H1 (cell line): Measurements from ENCODE around the gene ARHGAP10. TPM values are rescaled to one million over a fixed set of nuclear protein-coding genes. Genes with fewer than 3 reads are reported as not detected.

Source experiments
- CBX8 ChIP-seq: fragments of 300-800, 300-1000 bp; sonication (generic); IDR thresholded peaks from 2 replicates; pipeline ENCODE4 v1.7.1; 2016; ENCODE audit warnings: low read depth, low read length, borderline replicate concordance
- CEBPB ChIP-seq: IDR thresholded peaks from 2 replicates; pipeline ENCODE4 v1.6.1; 2012; ENCODE audit warnings: low read depth, low read length
- CHD2 ChIP-seq: IDR thresholded peaks from 2 replicates; pipeline ENCODE4 v1.6.1; 2012; ENCODE audit warnings: low read length, improper control_type of control experiment
- FOSL1 ChIP-seq: IDR thresholded peaks from 2 replicates; pipeline ENCODE4 v1.6.1; 2011; ENCODE audit warnings: mild to moderate bottlenecking, low read depth, low read length, moderate library complexity; ENCODE audit not compliant: insufficient read depth
- GABPA ChIP-seq: IDR thresholded peaks from 2 replicates; pipeline ENCODE4 v1.6.1; 2011; ENCODE audit warnings: mild to moderate bottlenecking, low read length, moderate library complexity, borderline replicate concordance; ENCODE audit not compliant: insufficient read depth
- GTF2F1 ChIP-seq: IDR thresholded peaks from 2 replicates; pipeline ENCODE4 v1.6.1; 2012; ENCODE audit warnings: low read depth, low read length, improper control_type of control experiment, borderline replicate concordance
- HDAC6 ChIP-seq: IDR thresholded peaks from one replicate; pipeline ENCODE4 v1.7.1; 2012; ENCODE audit warnings: low read depth, mild to moderate bottlenecking, inconsistent platforms, low read length, moderate library complexity
- JUND ChIP-seq: IDR thresholded peaks from 2 replicates; pipeline ENCODE4 v1.6.1; 2011; ENCODE audit warnings: mild to moderate bottlenecking, improper control_type of control experiment, low read length
- KDM4A ChIP-seq: IDR thresholded peaks from one replicate; pipeline ENCODE4 v1.7.1; 2012; ENCODE audit warnings: low read depth, mild to moderate bottlenecking, moderate library complexity, low read length, inconsistent platforms; ENCODE audit not compliant: severe bottlenecking
- PHF8 ChIP-seq: fragments of 200-600 bp; sonication (generic); conservative IDR thresholded peaks from 2 replicates; pipeline ENCODE4 v1.7.1; 2012; ENCODE audit warnings: low read depth, mild to moderate bottlenecking, inconsistent platforms, low read length, moderate library complexity
- RXRA ChIP-seq: IDR thresholded peaks from 2 replicates; pipeline ENCODE4 v1.6.1; 2011; ENCODE audit warnings: low read depth, mild to moderate bottlenecking, low read length, moderate library complexity; ENCODE audit not compliant: insufficient read depth
- SP4 ChIP-seq: IDR thresholded peaks from 2 replicates; pipeline ENCODE4 v1.6.1; 2012; ENCODE audit warnings: low read length, inconsistent platforms
- polyA plus RNA-seq, 7 experiments: library from polyadenylated mRNA; depleted of rRNA in 3 of 7; stranded (reverse) in 5 of 7; unstranded in 2 of 7; fragments of >200 nt in 5 of 7; fragments of 200-250 nt in 2 of 7; gene quantifications; 1 replicate in 5 of 7; 2 replicates in 1 of 7; 4 replicates in 1 of 7; pipeline versions ENCODE4 v1.2.1 to v1.2.3, GENCODE V29; 2011 to 2013; ENCODE audit warnings: missing spikeins in 2 of 7, mixed read lengths in 2 of 7
- total RNA-seq: library from RNA; stranded (reverse); fragmentation: NEBNext Ultra II Directional; extraction: Animal tissue kit (Norgen Biotek cat#: 25700); gene quantifications from 2 replicates; pipeline ENCODE4 v1.2.1, GENCODE V29; 2021
- TF ChIP-seq, protein P1 (sequence below): fragments of 300-600 bp; sonication (generic); IDR thresholded peaks from 2 replicates; pipeline ENCODE4 v1.7.1; 2012; ENCODE audit warnings: low read length, moderate library complexity, mild to moderate bottlenecking, inconsistent platforms; ENCODE audit not compliant: insufficient replicate concordance

The ARHGAP10 gene
- total and polyA plus RNA-seq, 2 of the 8 experiments (the other 6 are each of a cell fraction or from before 2014, with no cell fraction given): 3.7 to 6.1 TPM

DNA sequence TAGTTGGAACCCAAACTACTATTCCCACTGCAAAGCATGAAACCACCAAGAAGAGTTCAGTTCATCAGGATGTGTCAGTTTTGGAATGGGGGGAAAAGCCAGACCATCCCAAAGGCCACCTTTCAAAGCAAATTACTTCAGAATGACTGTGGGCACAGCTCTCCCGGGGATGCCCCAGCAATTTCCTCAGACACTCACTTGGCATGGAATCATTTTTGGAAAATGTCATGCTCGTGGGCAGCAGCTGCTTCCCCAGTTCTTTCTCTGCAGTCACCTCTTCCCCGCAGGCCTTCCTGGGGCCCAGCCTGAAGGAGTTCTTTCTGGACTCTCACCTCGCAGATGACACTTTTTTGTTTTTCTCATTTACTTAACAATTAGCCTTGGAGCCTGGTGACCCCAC, 360.0 kb downstream of the ARHGAP10 start (continued):
- TF ChIP-seq, protein P1, sequence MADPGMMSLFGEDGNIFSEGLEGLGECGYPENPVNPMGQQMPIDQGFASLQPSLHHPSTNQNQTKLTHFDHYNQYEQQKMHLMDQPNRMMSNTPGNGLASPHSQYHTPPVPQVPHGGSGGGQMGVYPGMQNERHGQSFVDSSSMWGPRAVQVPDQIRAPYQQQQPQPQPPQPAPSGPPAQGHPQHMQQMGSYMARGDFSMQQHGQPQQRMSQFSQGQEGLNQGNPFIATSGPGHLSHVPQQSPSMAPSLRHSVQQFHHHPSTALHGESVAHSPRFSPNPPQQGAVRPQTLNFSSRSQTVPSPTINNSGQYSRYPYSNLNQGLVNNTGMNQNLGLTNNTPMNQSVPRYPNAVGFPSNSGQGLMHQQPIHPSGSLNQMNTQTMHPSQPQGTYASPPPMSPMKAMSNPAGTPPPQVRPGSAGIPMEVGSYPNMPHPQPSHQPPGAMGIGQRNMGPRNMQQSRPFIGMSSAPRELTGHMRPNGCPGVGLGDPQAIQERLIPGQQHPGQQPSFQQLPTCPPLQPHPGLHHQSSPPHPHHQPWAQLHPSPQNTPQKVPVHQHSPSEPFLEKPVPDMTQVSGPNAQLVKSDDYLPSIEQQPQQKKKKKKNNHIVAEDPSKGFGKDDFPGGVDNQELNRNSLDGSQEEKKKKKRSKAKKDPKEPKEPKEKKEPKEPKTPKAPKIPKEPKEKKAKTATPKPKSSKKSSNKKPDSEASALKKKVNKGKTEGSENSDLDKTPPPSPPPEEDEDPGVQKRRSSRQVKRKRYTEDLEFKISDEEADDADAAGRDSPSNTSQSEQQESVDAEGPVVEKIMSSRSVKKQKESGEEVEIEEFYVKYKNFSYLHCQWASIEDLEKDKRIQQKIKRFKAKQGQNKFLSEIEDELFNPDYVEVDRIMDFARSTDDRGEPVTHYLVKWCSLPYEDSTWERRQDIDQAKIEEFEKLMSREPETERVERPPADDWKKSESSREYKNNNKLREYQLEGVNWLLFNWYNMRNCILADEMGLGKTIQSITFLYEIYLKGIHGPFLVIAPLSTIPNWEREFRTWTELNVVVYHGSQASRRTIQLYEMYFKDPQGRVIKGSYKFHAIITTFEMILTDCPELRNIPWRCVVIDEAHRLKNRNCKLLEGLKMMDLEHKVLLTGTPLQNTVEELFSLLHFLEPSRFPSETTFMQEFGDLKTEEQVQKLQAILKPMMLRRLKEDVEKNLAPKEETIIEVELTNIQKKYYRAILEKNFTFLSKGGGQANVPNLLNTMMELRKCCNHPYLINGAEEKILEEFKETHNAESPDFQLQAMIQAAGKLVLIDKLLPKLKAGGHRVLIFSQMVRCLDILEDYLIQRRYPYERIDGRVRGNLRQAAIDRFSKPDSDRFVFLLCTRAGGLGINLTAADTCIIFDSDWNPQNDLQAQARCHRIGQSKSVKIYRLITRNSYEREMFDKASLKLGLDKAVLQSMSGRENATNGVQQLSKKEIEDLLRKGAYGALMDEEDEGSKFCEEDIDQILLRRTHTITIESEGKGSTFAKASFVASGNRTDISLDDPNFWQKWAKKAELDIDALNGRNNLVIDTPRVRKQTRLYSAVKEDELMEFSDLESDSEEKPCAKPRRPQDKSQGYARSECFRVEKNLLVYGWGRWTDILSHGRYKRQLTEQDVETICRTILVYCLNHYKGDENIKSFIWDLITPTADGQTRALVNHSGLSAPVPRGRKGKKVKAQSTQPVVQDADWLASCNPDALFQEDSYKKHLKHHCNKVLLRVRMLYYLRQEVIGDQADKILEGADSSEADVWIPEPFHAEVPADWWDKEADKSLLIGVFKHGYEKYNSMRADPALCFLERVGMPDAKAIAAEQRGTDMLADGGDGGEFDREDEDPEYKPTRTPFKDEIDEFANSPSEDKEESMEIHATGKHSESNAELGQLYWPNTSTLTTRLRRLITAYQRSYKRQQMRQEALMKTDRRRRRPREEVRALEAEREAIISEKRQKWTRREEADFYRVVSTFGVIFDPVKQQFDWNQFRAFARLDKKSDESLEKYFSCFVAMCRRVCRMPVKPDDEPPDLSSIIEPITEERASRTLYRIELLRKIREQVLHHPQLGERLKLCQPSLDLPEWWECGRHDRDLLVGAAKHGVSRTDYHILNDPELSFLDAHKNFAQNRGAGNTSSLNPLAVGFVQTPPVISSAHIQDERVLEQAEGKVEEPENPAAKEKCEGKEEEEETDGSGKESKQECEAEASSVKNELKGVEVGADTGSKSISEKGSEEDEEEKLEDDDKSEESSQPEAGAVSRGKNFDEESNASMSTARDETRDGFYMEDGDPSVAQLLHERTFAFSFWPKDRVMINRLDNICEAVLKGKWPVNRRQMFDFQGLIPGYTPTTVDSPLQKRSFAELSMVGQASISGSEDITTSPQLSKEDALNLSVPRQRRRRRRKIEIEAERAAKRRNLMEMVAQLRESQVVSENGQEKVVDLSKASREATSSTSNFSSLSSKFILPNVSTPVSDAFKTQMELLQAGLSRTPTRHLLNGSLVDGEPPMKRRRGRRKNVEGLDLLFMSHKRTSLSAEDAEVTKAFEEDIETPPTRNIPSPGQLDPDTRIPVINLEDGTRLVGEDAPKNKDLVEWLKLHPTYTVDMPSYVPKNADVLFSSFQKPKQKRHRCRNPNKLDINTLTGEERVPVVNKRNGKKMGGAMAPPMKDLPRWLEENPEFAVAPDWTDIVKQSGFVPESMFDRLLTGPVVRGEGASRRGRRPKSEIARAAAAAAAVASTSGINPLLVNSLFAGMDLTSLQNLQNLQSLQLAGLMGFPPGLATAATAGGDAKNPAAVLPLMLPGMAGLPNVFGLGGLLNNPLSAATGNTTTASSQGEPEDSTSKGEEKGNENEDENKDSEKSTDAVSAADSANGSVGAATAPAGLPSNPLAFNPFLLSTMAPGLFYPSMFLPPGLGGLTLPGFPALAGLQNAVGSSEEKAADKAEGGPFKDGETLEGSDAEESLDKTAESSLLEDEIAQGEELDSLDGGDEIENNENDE: no peak
- no peak for TF ChIP-seq SP4
- TF ChIP-seq CBX8: no peak
- TF ChIP-seq CEBPB: no peak
- TF ChIP-seq CHD2: no peak
- no peak for TF ChIP-seq JUND
- no peak for TF ChIP-seq PHF8
- TF ChIP-seq RXRA: no peak
- no peak for TF ChIP-seq HDAC6
- no peak for TF ChIP-seq GABPA
- no peak for TF ChIP-seq FOSL1
- TF ChIP-seq KDM4A: no peak
- TF ChIP-seq GTF2F1: no peak
